ENCODE data around the gene EXOC1L.
A peak's percentile ranks its signal among the peaks of the same experiment; 100 is the strongest.

EXOC1L gene

GRCh38 chr4:55864577-55865223 lies 45.1 kb downstream of the EXOC1L start:
- H3K27ac ChIP-seq: no peak overlapping the region
- no peaks in the 10 kb centered on the region for H3K36me3 ChIP-seq (ENCODE audit: control insufficient read depth, insufficient read depth, low read length)
- H3K9ac ChIP-seq: no peak overlapping the region
- no peak overlapping the region for H3K4me2 ChIP-seq (ENCODE audit: low read length)
- no peak for TF ChIP-seq CTCF (IDR thresholded peaks at IDR 0.05)
- no peaks in the 10 kb centered on the region for H3K79me2 ChIP-seq
- no peaks in the 10 kb centered on the region for H3K9me3 ChIP-seq (ENCODE audit: control insufficient read depth, low read length)
- H3K4me1 ChIP-seq: no peaks in the 10 kb centered on the region
- H2AFZ ChIP-seq: no peak overlapping the region
- H3K27me3 ChIP-seq (ENCODE audit: control insufficient read depth, insufficient read depth, low read length): no peaks in the 10 kb centered on the region
- no peak overlapping the region for H3K4me3 ChIP-seq (ENCODE audit: low read depth, low read length)

- H3K4me2 ChIP-seq (ENCODE audit: low read length): no peak overlapping the region
- no peak for TF ChIP-seq CTCF (IDR thresholded peaks at IDR 0.05)
- H3K79me2 ChIP-seq: no peaks in the 10 kb centered on the region
- H3K27me3 ChIP-seq (ENCODE audit: control insufficient read depth, insufficient read depth, low read length): no peaks in the 10 kb centered on the region
- H3K4me3 ChIP-seq (ENCODE audit: low read depth, low read length): no peak overlapping the region
- no peak overlapping the region for H2AFZ ChIP-seq
- H3K36me3 ChIP-seq (ENCODE audit: control insufficient read depth, insufficient read depth, low read length): no peaks in the 10 kb centered on the region
- H3K27ac ChIP-seq: no peak overlapping the region
- H3K9me3 ChIP-seq (ENCODE audit: control insufficient read depth, low read length): no peaks in the 10 kb centered on the region
- no peaks in the 10 kb centered on the region for H3K4me1 ChIP-seq
- no peak overlapping the region for H3K9ac ChIP-seq
Measured at GRCh38 chr4:55865228-55865806, 45.7 kb downstream of the EXOC1L start.

- no peaks in the 10 kb centered on the region for H3K36me3 ChIP-seq (ENCODE audit: control insufficient read depth, insufficient read depth, low read length)
- no peaks in the 10 kb centered on the region for H3K9me3 ChIP-seq (ENCODE audit: control insufficient read depth, low read length)
- H3K4me1 ChIP-seq: no peaks in the 10 kb centered on the region
- no peaks in the 10 kb centered on the region for H3K27me3 ChIP-seq (ENCODE audit: control insufficient read depth, insufficient read depth, low read length)
- H3K4me2 ChIP-seq (ENCODE audit: low read length): no peak overlapping the region
- H2AFZ ChIP-seq: no peak overlapping the region
- peak overlapping the region; percentile 8 for H3K27ac ChIP-seq
- H3K79me2 ChIP-seq: no peaks in the 10 kb centered on the region
- TF ChIP-seq CTCF (IDR thresholded peaks at IDR 0.05): no peak
- H3K9ac ChIP-seq: no peak overlapping the region
- H3K4me3 ChIP-seq (ENCODE audit: low read depth, low read length): no peak overlapping the region
Measured at GRCh38 chr4:55866290-55866907, 46.8 kb downstream of the EXOC1L start.

GRCh38 chr4:55866973-55867574 lies 47.5 kb downstream of the EXOC1L start:
- Histone ChIP-seq H3K27ac (no peak overlapping the region), H3K79me2 (no peaks in the 10 kb centered on the region), H3K9ac (no peak overlapping the region), H3K4me3 (ENCODE audit: low read depth, low read length) (no peak overlapping the region), H3K36me3 (ENCODE audit: control insufficient read depth, insufficient read depth, low read length) (no peaks in the 10 kb centered on the region), H3K27me3 (ENCODE audit: control insufficient read depth, insufficient read depth, low read length) (no peaks in the 10 kb centered on the region), H2AFZ (no peak overlapping the region), H3K4me1 (no peaks in the 10 kb centered on the region), H3K9me3 (ENCODE audit: control insufficient read depth, low read length) (no peaks in the 10 kb centered on the region), H3K4me2 (ENCODE audit: low read length) (no peak overlapping the region)
- peak; percentile 55 for TF ChIP-seq CTCF (IDR thresholded peaks at IDR 0.05)
